ENCODE measurements around the gene GALNT14. TPM values are rescaled to one million over a fixed set of nuclear protein-coding genes. Genes with fewer than 3 reads are reported as not detected.
A peak's percentile ranks its signal among the peaks of the same experiment; 100 is the strongest.

Gene GALNT14
- total and polyA plus RNA-seq, 2 of the 8 experiments (the other 6 are each of a cell fraction or from before 2014, with no cell fraction given) = 13.0 to 13.7 TPM

GRCh38 chr2:31033032-31033431 lies 105.2 kb downstream of the GALNT14 start (continued):
- TF ChIP-seq NANOG (IDR thresholded peaks at IDR 0.05; ENCODE audit: insufficient read depth, low read depth, low read length, poor library complexity, severe bottlenecking) (no peak), TBP (IDR thresholded peaks at IDR 0.05; ENCODE audit: low read depth, low read length) (no peak), RAD21 (IDR thresholded peaks at IDR 0.05 in 1 of 2, conservative IDR thresholded peaks at IDR 0.05 in 1 of 2; ENCODE audit: low read depth in 2 of 2, low read length in 2 of 2) (peak; percentile 74 to 83)

Measured in H1 (cell line).